ENCODE results near the gene PRPF4.
"Not testable (repeated sequence)": the region's sequence is repeated elsewhere in the genome, so short reads cannot be mapped to it uniquely, and the experiment has no call there.

Gene PRPF4

DNA sequence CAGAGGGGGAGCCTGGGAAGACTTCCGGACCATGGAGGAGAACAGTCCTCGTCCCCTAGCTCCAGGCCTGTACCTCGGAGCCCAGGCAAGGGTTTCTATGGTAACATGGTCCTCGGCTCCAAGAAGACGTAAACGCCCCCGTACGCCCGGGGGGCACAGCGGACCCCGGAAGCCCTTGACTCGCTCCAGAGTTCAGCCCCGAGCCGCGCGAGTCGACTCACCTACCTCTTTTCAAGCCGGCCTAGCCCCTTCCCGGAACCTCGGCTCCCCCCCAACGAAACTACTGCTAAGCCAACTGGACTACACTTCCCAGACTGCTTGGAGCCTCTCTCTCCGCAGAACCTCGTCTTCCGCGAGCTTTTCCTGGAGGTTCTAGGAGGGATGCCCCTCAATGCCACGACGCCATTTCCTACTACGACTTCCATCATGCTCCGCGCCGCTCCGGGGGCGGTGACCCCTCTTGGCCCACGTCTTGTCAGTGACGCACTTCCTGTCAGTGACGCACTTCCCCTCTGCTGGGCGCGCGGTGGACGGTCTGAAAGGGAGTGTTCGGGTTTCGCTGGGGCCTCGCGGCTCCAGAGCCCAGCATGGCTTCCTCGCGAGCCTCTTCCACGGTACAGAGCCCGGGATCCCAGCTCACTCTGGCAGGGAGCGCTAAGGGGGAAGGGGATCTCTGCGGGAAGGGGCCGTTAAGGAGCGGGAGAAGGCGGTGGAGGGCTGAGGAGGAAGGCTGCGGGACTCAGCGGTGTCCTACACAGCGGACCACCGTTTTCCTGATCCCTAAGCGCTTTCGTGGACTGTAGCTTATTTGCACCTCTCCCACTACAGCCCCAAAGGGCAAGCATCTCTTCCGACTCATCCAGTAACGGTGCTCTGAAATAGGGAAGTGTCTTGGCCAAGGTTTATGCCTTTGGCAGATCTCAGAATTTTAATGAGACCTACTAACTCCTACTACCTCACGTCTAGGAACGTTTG lies at the start of gene PRPF4, which contains the start of gene CDC26:
Gene PRPF4 (plus strand): TSS at position 502 of the 975 bp plus-strand sequence. CDS start 86 bp downstream, at position 588.
Gene CDC26 (minus strand): TSS at position 416 of the 975 bp plus-strand sequence. CDS start 3,065 bp downstream, outside the sequence.
- DNase-seq, result peak; percentile 99

DNA sequence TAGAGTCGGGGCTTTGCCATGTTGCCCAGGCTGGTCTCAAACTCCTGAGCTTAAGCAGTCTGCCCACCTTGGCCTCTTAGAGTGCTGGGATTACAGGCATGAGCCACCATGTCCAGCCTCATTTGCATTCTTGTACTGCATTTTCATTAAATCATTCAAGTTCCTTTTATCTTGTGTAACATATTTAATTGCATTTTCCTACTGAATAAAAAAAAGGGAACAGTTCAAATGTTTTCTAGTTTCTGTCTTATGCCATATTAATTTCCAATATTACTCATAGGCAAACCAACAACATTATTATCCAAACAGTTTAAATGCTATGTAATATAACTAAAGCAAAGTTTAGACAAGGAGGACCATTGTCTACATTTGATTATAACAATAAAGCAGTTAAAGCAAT lies 48.0 kb upstream of the PRPF4 start:
- DNase-seq, result no peak

DNA sequence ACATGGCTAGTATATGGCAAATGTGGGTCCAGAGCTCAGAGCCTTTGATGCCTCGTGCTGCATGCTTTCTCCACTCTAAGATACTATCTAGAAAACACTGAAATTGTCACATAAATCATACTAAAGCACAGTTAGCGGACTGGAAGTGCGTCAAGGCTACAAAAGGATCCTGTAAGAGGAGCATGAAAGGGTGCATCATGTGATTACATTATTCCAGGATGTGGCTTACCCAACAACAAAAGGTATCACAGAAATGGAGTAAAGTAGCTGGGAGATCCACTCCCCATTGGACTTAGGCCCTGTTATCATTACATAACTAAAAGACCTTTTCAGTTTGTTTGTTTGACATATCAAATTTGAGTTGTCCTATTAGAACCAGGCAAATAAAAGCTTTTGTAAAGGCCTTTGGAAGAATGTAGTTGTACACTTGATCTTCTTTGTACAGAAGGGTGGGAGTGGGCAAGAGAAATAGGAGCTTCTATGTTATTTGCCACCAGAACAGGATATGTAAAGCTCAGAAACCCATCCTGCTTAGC lies 47.3 kb upstream of the PRPF4 start:
- no peak for DNase-seq

DNA sequence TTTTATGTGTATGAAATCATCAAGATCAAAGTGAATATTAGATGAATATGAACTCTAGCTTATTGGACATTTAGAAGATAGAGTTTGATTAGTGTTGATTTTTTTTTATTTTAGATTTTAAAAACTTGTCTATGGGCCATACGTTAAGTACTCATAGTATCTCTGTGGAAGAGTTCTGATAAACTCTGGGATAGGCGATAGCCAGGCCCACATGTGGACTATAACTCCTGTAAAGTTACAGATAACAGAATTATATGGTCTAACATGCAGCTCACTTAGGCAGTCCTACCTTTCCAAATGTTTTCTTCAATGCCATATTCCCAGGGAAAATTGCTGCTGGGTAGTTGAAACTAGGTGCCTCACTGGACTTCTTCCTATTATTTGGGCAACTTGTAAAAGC lies 43.8 kb upstream of the PRPF4 start:
- DNase-seq, result peak; percentile 33

DNA sequence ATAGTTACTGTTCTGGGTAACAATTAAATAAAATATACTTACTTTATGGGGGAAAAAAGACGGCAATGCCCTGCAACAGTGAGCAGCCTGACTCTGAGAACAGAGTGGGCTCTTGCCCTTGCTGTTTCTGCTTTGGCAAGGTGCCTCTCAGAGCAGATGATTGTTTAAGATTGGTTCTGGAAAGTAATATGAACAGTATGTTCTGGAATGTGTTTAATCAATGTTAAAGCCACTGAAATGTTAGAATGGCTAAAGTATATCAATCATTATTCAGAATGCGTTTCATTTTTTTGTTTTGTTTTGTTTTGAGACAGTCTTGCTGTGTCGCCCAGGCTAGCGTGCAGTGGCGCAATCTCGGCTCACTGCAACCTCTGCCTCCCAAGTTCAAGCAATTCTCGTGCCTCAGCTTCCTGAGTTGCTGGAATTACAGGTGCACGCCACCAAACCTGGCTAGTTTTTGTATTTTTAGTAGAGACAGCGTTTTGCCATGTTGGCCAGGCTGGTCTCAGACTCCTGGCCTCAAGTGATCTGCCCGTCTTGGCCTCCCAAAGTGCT lies 39.7 kb upstream of the PRPF4 start:
- DNase-seq, result not testable (repeated sequence)

DNA sequence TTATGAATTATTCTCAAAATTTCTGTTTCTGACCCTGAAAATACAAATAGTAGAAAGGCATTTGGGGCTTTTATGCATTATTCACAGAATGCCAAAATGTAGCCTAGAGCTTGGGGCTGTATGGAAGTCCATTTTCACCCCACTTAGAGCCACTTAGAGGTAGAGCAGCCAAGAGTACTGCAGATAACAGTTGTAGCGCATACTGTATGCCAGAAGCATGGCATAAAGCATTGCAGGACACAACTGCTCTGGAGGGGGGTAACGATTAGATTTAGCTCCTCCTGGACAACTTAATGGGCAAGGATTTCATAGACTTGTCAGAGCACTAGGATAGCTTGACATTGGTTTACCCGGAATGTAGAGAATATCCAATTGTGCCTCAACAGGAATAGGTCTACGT lies 38.4 kb upstream of the PRPF4 start:
- DNase-seq, result no peak

DNA sequence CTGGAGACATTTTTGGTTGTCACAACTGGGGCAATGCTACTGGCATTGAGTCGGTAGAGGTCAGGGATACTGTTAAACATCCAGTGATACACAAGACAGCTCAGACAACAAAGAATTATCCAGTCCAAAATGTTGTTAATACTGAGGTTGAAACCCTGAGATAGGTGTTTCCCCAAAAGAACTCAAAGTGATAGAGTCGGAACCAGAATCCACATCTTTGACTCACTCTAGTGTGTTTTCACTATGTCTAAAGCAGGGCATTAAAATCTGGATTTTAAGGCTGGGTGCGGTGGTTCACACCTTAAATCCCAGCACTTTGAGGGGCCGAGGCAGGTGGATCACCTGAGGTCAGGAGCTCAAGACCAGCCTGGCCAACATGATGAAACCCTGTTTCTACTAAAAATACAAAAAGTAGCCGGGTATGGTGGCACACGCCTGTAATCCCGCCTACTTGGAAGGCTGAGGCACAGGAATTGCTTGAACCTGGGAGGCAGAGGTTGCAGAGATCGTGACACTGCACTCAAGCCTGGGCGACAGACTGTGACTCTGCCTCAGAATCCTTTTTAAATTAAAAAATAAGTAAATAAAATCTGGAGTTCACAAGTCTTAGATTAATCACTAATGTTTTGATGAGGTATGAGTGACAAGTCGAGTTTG lies 37.1 kb upstream of the PRPF4 start:
- DNase-seq, result no peak

DNA sequence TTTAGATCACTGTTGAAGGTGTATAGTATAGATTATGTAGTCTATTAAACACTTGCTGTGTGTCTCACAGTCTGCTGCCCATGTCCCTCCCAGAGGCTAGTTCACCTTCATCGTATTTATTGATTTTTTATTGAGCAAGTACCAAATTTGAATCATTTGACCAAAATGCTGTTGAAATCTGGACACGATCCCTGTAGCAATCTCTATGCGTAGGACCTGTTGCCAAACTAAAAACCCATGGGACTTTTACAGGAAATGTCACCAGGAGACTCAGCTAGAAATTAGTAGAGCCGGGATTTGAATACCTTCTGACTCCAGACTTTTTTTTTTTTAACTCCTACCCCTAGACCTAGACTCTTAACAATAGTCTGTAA lies 36.6 kb upstream of the PRPF4 start:
- no peak for DNase-seq

DNA sequence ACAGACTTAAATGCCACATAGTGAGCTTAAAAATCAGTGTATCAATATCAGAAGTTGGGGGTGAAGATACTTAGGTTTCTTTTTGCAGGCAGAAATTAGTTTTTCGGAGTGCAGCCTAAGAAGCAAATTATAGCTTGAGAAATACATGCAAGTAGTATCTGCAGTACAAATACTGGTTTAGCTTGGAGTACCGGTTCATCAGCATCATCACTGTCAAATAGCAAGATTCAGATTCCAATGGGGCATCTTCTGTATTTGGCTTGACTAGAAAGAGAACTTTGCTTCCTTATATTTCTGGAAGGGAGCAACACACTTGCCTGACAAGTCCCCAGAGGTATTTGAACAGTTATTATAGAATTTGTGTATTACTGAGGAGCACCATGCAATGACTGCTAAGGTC lies 34.3 kb upstream of the PRPF4 start:
- DNase-seq, result no peak

DNA sequence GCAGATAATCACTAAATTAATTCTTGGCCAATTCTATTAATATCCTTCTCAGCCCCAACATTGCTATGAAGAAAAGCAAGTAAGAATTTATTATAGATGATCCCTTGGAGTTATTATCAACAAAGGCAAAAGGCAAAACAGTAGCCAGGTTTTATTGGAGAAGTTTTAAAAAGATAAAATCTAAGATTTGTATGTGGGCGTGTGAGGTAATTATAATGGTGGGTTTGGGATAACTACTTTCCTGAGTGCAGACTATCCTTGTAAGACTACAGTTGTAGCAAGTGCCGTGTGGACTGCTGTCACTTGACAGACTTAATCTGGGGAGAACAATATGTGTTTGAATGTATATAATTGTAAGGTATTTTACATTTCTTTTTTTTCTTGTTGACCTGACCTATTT lies 30.9 kb upstream of the PRPF4 start:
- DNase-seq, result no peak

DNA sequence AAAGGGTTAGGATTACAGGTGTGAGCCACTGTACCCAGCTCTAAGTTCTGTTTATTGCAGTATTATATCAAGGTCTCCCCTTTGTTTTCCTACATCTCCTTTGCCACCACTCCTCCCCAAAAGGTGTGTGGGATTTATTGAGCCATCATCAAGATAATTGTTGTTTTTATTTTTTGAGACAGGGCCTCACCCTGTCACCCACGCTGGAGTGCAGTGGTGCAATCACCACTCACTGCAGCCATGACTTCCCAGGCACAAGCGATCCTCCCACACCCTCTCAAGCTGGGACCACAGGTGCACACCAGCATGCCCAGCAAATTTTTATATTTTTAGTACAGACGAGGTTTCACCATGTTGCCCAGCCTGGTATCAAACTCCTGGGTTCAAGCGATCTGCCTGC lies 29.6 kb upstream of the PRPF4 start:
- no peak for DNase-seq

DNA sequence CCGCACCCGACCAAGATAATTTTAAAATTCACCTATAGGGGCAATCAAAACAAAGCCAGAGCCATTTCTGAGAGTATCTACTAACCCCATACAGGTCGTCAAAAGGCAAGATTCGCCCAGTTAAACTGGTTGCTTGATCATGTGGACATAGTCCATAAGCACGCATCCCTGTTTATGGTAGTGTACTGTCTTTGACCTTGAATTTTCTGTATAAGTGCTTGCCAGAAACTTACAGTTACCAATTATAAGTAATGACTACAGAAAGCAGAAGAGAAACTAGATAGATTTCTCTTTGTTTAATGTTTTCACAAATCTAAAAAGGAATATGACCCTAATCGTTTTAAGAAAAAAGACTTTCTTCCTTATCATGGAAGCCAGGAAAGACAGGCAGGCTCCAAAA lies 28.5 kb upstream of the PRPF4 start:
- no peak for DNase-seq

DNA sequence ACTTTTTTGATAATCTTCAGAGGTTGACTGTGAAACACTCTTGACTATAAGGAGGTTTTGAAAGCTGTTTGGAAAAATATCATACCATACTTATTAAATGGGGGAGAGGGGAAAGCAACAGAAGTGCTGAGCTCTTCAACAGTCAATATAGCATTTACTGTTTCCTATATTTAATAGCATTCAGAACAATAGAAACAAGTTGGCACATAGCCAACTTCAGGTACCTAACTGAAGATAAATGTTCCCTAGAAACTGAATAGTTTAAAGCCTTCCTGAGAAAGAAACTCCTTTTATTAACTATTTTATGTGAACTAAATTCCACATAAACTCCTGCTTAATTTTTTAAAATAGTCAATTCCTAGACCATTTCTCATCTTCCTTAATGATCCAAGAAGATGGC lies 27.8 kb upstream of the PRPF4 start:
- no peak for DNase-seq

DNA sequence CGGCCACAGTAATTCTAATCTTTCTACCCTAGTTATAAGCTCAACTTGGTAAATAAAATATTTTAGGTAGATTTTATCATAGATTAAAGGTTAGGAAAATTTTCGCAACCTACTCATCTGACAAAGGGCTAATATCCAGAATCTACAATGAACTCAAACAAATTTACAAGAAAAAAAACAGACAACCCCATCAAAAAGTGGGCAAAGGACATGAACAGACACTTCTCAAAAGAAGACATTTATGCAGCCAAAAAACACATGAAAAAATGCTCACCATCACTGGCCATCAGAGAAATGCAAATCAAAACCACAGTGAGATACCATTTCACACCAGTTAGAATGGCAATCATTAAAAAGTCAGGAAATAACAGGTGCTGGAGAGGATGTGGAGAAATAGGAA lies 25.8 kb upstream of the PRPF4 start:
- DNase-seq, result not testable (repeated sequence)

DNA sequence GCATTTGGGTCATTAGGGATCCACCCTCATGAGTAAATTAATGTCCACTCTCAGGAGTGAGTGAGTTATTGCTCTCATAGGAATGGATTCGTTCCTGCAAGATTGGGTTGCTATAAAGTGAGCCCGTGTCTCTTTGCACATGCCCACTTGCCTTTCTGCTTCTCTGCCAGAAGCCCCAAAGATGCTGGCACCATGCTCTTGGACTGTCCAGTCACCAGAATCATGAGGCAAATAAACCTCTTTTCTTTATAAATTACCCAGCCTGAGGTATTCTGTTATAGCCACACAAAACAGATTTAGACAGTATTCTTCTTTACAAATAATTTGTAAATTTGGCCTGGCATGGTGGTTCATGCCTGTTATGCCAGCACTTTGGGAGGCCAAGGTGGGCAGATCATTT lies 24.7 kb upstream of the PRPF4 start:
- no peak for DNase-seq

DNA sequence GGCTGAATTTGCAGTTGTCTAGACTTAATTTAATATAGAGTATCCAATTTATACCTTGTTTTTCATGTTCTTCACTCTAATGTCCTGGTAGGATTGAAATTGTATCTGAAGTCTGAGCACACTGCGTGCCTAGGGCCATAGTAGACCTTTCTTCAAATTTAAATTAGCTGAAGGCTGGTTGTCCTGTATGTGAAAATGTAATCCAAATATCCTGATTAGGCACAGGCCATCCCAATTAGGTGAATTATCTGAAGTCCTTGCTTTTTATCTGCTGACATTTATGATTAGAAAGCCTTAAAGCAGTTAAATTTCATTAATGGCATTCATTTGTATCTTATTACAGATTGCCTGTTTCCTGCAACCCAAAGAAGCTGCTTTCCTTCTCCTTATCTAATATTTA lies 20.5 kb upstream of the PRPF4 start:
- DNase-seq, result no peak

DNA sequence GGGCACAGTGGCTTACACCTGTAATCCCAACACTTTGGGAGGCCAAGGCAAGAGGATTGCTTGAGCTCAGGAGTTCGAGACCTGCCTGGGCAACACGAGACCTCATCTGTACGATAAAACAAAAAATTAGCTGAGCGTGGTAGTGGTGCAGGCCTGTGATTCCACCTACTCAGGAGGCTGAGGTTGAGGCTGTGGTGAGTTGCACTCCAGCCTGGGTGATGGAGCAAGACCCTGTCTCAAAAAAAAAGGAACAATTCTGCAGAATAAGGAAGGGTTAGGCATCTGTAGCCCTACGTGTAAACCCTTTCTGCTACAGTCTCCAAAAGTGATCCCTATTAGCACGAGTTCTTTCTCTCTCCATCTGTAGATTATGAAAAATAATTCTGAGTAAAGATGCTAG lies 20.0 kb upstream of the PRPF4 start:
- DNase-seq, result peak; percentile 56

DNA sequence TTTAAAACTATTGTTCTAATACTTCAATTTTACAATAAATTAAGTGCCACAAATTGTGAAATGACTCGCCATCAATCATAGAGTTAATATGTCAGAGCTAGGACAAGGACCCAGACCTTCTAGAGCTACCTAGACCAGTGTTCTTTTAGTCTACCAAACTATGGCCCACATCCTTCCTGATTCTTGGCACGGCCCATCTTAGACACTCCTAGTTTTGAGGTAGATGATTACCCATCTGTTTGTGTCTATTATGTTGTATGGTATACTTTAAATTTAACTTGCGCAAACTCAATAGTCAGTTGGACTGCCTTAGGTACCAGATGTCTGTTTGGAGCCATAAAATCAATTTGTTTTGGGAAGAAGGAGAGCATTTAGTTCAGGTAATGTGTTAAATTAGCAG lies 17.6 kb upstream of the PRPF4 start:
- no peak for DNase-seq

DNA sequence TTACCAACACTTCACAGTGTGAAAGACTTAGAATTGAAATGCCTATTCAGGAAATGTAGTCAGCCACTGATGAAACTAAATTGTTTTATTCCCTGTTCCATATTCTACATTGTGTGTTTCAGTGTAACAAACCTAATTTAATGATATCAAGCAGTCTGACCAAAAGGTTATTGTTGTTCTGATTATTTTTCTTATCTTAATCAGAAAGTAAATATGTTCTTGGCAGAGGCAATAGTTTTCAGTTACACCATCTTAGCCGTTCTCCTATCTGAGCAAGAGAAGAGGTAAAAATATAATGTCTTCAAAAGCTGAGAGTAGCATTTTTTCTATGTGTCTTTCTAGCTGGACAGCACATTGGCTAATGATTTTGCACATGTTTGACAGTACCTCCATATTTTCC lies 17.2 kb upstream of the PRPF4 start:
- no peak for DNase-seq

DNA sequence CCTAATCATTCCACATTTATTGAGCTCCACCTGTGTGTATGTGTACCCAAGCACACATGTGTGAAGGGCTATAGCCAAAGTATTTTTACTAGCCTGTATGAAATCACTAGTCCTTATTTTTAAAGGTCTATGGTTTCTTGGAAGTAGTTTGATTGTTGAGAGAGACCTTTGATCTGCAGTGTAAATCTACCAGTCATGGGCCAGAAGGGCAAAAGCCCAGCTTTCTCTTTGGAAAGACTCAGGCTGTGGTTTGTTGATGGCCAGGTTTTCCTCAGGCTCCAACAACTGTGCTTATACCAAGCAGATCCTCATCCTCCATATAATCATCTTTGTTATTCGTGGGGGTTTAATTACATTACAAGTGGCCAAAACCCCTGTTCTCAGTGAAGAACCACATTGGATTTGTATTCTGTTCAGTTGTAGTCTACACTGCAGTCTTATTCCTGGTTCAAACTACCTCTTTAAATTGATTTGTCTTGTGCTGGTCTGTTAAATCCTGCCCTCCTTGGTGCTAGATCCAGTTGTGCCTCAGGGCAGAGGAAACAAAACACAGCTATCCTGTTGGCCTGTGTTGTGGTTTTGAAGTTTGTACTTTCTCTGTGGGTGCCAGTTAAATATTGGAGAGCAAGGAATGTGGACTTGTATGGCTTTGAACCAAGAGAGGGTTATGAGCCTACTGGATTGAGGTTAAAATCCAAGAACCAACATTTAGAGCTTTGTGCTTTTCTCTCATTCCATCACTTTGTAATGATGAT lies 13.4 kb upstream of the PRPF4 start:
- no peak for DNase-seq

DNA sequence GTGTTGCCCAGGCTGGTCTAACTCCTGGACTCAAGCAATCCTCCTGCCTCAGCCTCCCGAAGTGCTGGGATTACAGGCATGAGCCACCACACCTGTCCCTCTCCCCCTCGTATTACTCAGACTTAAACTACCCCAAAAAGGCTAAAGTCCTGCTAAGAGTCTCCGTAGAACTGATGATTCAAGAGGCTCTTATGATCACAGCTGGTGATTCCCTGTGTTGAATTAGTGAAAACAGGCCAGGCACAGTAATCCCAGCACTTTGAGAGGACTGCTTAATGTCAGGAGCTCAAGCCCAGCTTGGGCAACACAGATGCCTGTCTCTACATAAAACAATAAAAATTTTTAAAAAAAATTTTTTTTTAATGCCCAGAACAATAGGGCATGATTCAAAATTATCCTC lies 9.3 kb upstream of the PRPF4 start:
- DNase-seq, result no peak

DNA sequence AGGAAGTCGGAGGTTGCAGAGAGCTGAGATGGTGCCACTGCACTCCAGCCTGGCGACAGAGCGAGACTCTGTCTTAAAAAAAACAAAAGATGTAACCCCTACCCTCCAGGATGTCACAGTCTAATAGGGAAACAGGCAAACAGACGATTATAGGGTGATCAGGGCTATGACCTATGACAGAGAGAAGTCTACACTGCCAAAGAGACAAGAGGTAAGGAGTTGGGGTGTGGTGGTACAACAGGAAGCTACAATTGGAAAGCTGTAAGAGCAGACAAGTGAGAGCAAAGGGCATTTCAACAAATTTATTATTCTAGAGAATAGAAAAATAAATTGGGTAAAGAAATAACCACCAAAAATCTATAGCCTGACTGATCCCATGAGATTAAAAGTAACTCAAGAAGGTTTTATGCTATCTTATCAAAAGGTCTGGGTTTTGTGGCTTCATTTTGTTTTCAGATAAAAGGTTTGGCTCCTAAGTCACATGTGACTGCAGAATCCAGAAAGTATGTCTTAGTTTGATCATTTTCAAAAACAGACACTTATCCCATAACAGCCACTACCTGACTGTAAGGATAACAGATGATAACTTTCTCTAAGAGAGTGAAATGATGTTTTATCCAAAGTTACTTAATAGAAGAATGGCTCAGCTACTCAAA lies 7.4 kb upstream of the PRPF4 start:
- peak; percentile 76 for DNase-seq
